ENCODE data around the gene POLDIP3. TPM values are rescaled to one million over a fixed set of nuclear protein-coding genes. Genes with fewer than 3 reads are reported as not detected.
A peak's percentile ranks its signal among the peaks of the same experiment; 100 is the strongest.
"Not testable (repeated sequence)": the region's sequence is repeated elsewhere in the genome, so short reads cannot be mapped to it uniquely, and the experiment has no call there.

Gene POLDIP3
- total RNA-seq, 1 donor from 2014 or later: 75.4 TPM

- no peak overlapping the region for H3K4me3 Mint-ChIP-seq
- no peak overlapping the region for H3K27ac Mint-ChIP-seq
- no peaks in the 10 kb centered on the region for H3K9me3 Mint-ChIP-seq
- H3K36me3 Mint-ChIP-seq (ENCODE audit: low read depth): peaks cover 53% of the 10 kb centered on the region
- no peak for DNase-seq
- no peaks in the 10 kb centered on the region for H3K27me3 Mint-ChIP-seq
- intact Hi-C loops (cut with micrococcal nuclease): no loop called here
- peaks cover 15% of the 10 kb centered on the region for H3K4me1 Mint-ChIP-seq
Measured at GRCh38 chr22:42601879-42602465, 12.7 kb downstream of the POLDIP3 start.

GRCh38 chr22:42596863-42597530, 17.7 kb downstream of the POLDIP3 start:
- H3K27ac Mint-ChIP-seq: no peak overlapping the region
- peaks cover 2% of the 10 kb centered on the region for H3K4me1 Mint-ChIP-seq
- H3K4me3 Mint-ChIP-seq: no peak overlapping the region
- intact Hi-C loops (cut with micrococcal nuclease): no loop called here
- H3K27me3 Mint-ChIP-seq: no peaks in the 10 kb centered on the region
- peaks cover 67% of the 10 kb centered on the region for H3K36me3 Mint-ChIP-seq (ENCODE audit: low read depth)
- no peaks in the 10 kb centered on the region for H3K9me3 Mint-ChIP-seq
- DNase-seq: no peak

- no peak overlapping the region for H3K4me3 Mint-ChIP-seq
- DNase-seq: no peak
- intact Hi-C loops (cut with micrococcal nuclease): no loop called here
- no peaks in the 10 kb centered on the region for H3K9me3 Mint-ChIP-seq
- H3K36me3 Mint-ChIP-seq (ENCODE audit: low read depth): peaks cover 66% of the 10 kb centered on the region
- no peak overlapping the region for H3K27ac Mint-ChIP-seq
- no peaks in the 10 kb centered on the region for H3K4me1 Mint-ChIP-seq
- H3K27me3 Mint-ChIP-seq: no peaks in the 10 kb centered on the region
Measured at GRCh38 chr22:42596336-42596735, 18.3 kb downstream of the POLDIP3 start.

- intact Hi-C loops (cut with micrococcal nuclease): no loop called here
- Mint-ChIP-seq H3K4me1 (no peaks in the 10 kb centered on the region), H3K9me3 (no peaks in the 10 kb centered on the region), H3K27me3 (no peaks in the 10 kb centered on the region), H3K36me3 (ENCODE audit: low read depth) (peaks cover 66% of the 10 kb centered on the region), H3K4me3 (no peak overlapping the region), H3K27ac (no peak overlapping the region)
- no peak for DNase-seq
Measured at GRCh38 chr22:42595434-42595833, 19.2 kb downstream of the POLDIP3 start.

- Mint-ChIP-seq H3K9me3 (no peaks in the 10 kb centered on the region), H3K4me3 (no peak overlapping the region), H3K36me3 (ENCODE audit: low read depth) (peaks cover 55% of the 10 kb centered on the region), H3K27me3 (no peaks in the 10 kb centered on the region), H3K4me1 (peaks cover 3% of the 10 kb centered on the region), H3K27ac (no peak overlapping the region)
- DNase-seq: no peak
- intact Hi-C loops (cut with micrococcal nuclease): no loop called here
Measured at GRCh38 chr22:42591987-42592386, 22.7 kb downstream of the POLDIP3 start.

- H3K27me3 Mint-ChIP-seq: no peaks in the 10 kb centered on the region
- no peak overlapping the region for H3K27ac Mint-ChIP-seq
- no peak overlapping the region for H3K4me3 Mint-ChIP-seq
- peaks cover 53% of the 10 kb centered on the region for H3K36me3 Mint-ChIP-seq (ENCODE audit: low read depth)
- H3K4me1 Mint-ChIP-seq: peaks cover 6% of the 10 kb centered on the region
- DNase-seq: no peak
- intact Hi-C loops (cut with micrococcal nuclease): no loop called here
- no peaks in the 10 kb centered on the region for H3K9me3 Mint-ChIP-seq
Measured at GRCh38 chr22:42587588-42588175, 27.0 kb downstream of the POLDIP3 start.

GRCh38 chr22:42586381-42586780, 28.3 kb downstream of the POLDIP3 start:
- intact Hi-C loops (cut with micrococcal nuclease): no loop called here
- Mint-ChIP-seq H3K9me3 (no peaks in the 10 kb centered on the region), H3K4me1 (peaks cover 12% of the 10 kb centered on the region), H3K27ac (no peak overlapping the region), H3K36me3 (ENCODE audit: low read depth) (peaks cover 48% of the 10 kb centered on the region), H3K4me3 (no peak overlapping the region), H3K27me3 (no peaks in the 10 kb centered on the region)
- no peak for DNase-seq

- peaks cover 53% of the 10 kb centered on the region for H3K36me3 Mint-ChIP-seq (ENCODE audit: low read depth)
- no peak for DNase-seq
- H3K9me3 Mint-ChIP-seq: no peaks in the 10 kb centered on the region
- H3K4me1 Mint-ChIP-seq: peaks cover 15% of the 10 kb centered on the region
- peak overlapping the region; percentile 29 for H3K27ac Mint-ChIP-seq
- no peaks in the 10 kb centered on the region for H3K27me3 Mint-ChIP-seq
- intact Hi-C loops (cut with micrococcal nuclease): no loop called here
- no peak overlapping the region for H3K4me3 Mint-ChIP-seq
Measured at GRCh38 chr22:42585096-42585495, 29.6 kb downstream of the POLDIP3 start.

GRCh38 chr22:42584364-42584940, 30.2 kb downstream of the POLDIP3 start:
- intact Hi-C loops (cut with micrococcal nuclease): no loop called here
- Mint-ChIP-seq H3K9me3 (no peaks in the 10 kb centered on the region), H3K36me3 (ENCODE audit: low read depth) (peaks cover 51% of the 10 kb centered on the region), H3K4me3 (no peak overlapping the region), H3K27ac (no peak overlapping the region), H3K27me3 (no peaks in the 10 kb centered on the region), H3K4me1 (peaks cover 17% of the 10 kb centered on the region)
- DNase-seq: no peak

- intact Hi-C loops (cut with micrococcal nuclease): loop anchor here (2.0 kb wide), 1 partner anchor 32 kb away; the partner anchor contains the start of gene POLDIP3
- Mint-ChIP-seq H3K4me1 (peaks cover 17% of the 10 kb centered on the region), H3K27me3 (no peaks in the 10 kb centered on the region), H3K4me3 (peak overlapping the region; percentile 98), H3K9me3 (no peaks in the 10 kb centered on the region), H3K27ac (no peak overlapping the region), H3K36me3 (ENCODE audit: low read depth) (peaks cover 56% of the 10 kb centered on the region)
- no peak for DNase-seq
Measured at GRCh38 chr22:42582987-42583386, 31.7 kb downstream of the POLDIP3 start.

GRCh38 chr22:42581762-42582716, 32.6 kb downstream of the POLDIP3 start:
- Mint-ChIP-seq H3K4me1 (peaks cover 14% of the 10 kb centered on the region), H3K27me3 (no peaks in the 10 kb centered on the region), H3K36me3 (ENCODE audit: low read depth) (peaks cover 52% of the 10 kb centered on the region), H3K4me3 (peak overlapping the region; percentile 98), H3K9me3 (no peaks in the 10 kb centered on the region), H3K27ac (peak overlapping the region; percentile 87)
- intact Hi-C loops (cut with micrococcal nuclease): loop anchor here (2.0 kb wide), 1 partner anchor 33 kb away; the partner anchor contains the start of gene POLDIP3
- DNase-seq: peak; percentile 95

- intact Hi-C loops (cut with micrococcal nuclease); H3K9me3 Mint-ChIP-seq; DNase-seq; H3K27me3 Mint-ChIP-seq: not testable (repeated sequence)
- Mint-ChIP-seq H3K4me3 (peak overlapping the region; percentile 98), H3K27ac (peak overlapping the region; percentile 96), H3K4me1 (peaks cover 14% of the 10 kb centered on the region), H3K36me3 (ENCODE audit: low read depth) (peaks cover 45% of the 10 kb centered on the region)
Measured at GRCh38 chr22:42581194-42581761, 33.4 kb downstream of the POLDIP3 start.

GRCh38 chr22:42580040-42580439, 34.6 kb downstream of the POLDIP3 start:
- Mint-ChIP-seq H3K36me3 (ENCODE audit: low read depth) (peaks cover 38% of the 10 kb centered on the region), H3K4me3 (peak overlapping the region; percentile 58), H3K4me1 (peaks cover 14% of the 10 kb centered on the region)
- DNase-seq; H3K27me3 Mint-ChIP-seq; H3K27ac Mint-ChIP-seq; intact Hi-C loops (cut with micrococcal nuclease); H3K9me3 Mint-ChIP-seq: not testable (repeated sequence)

All from activated CD4-positive, alpha-beta T cell treated with anti-CD3 and anti-CD28 coated beads, Interleukin-2, amount 10 ng/mL, durations not matched to agents 24 days and 14 days (primary cell).